Stimulated activated CD4-positive, alpha-beta T cell treated with anti-CD3 and anti-CD28 coated beads, TNF-alpha, amount 100 ng/mL, for 24 hours (primary cell): ENCODE measurements around the gene BPIFB3.

Source experiments
- DNase-seq, 3 experiments: peaks; one replicate each; pipeline ENCODE4 v3.0.0-alpha.2; 2020; ENCODE audit warnings: low read depth in 3 of 3

BPIFB3 gene

GRCh38 chr20:33015700-33016580 is 37.8 kb upstream of the BPIFB3 start:
- no peak for DNase-seq

GRCh38 chr20:33016581-33017109 is 37.1 kb upstream of the BPIFB3 start:
- no peak for DNase-seq

- no peak for DNase-seq
Measured at GRCh38 chr20:33017542-33017941, 36.2 kb upstream of the BPIFB3 start.

GRCh38 chr20:33018169-33018931 is 35.4 kb upstream of the BPIFB3 start:
- DNase-seq = no peak

GRCh38 chr20:33019465-33020277 is 34.0 kb upstream of the BPIFB3 start:
- DNase-seq = no peak

GRCh38 chr20:33020278-33021161 is 33.2 kb upstream of the BPIFB3 start:
- DNase-seq = no peak

GRCh38 chr20:33021879-33022278 is 31.8 kb upstream of the BPIFB3 start:
- no peak for DNase-seq

- no peak for DNase-seq
Measured at GRCh38 chr20:33022289-33022688, 31.4 kb upstream of the BPIFB3 start.

- DNase-seq = no peak
Measured at GRCh38 chr20:33022694-33023438, 30.8 kb upstream of the BPIFB3 start.

- DNase-seq = no peak
Measured at GRCh38 chr20:33023439-33024242, 30.1 kb upstream of the BPIFB3 start.

- no peak for DNase-seq
Measured at GRCh38 chr20:33024243-33024560, 29.5 kb upstream of the BPIFB3 start.

GRCh38 chr20:33024609-33025317 is 28.9 kb upstream of the BPIFB3 start:
- DNase-seq = no peak

GRCh38 chr20:33025318-33025876 is 28.3 kb upstream of the BPIFB3 start:
- no peak for DNase-seq

- no peak for DNase-seq
Measured at GRCh38 chr20:33026072-33026778, 27.5 kb upstream of the BPIFB3 start.

- DNase-seq = no peak
Measured at GRCh38 chr20:33026779-33027759, 26.6 kb upstream of the BPIFB3 start.
